ENCODE data around the gene C1orf232.

The C1orf232 gene

GRCh38 chr1:26200413-26200812, 31.6 kb upstream of the C1orf232 start:
- DNase-seq (ENCODE audit: insufficient read length, low spot score) (no peak), FAIRE-seq (no peak)
- TF ChIP-seq, protein P1, sequence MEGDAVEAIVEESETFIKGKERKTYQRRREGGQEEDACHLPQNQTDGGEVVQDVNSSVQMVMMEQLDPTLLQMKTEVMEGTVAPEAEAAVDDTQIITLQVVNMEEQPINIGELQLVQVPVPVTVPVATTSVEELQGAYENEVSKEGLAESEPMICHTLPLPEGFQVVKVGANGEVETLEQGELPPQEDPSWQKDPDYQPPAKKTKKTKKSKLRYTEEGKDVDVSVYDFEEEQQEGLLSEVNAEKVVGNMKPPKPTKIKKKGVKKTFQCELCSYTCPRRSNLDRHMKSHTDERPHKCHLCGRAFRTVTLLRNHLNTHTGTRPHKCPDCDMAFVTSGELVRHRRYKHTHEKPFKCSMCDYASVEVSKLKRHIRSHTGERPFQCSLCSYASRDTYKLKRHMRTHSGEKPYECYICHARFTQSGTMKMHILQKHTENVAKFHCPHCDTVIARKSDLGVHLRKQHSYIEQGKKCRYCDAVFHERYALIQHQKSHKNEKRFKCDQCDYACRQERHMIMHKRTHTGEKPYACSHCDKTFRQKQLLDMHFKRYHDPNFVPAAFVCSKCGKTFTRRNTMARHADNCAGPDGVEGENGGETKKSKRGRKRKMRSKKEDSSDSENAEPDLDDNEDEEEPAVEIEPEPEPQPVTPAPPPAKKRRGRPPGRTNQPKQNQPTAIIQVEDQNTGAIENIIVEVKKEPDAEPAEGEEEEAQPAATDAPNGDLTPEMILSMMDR (IDR thresholded peaks at IDR 0.05; ENCODE audit: insufficient read depth, missing control alignments): no peak

DNA sequence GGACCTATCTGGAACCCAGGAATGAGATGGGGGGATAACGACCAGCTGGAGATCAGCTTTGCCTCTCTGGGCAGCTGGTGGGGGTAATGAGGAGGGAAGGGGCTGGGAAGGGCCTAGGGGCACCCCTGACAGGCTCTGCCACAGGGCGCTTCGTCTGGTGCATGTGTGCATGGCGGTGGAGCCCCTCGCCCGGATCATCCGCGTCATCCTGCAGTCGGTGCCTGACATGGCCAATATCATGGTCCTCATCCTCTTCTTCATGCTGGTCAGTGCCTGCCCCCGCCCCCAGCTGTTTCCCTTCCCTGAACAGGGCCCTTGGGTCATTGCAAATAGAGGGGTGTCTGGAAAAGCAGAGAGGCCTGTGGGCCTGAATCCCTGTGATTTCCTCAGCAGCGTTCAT, 29.1 kb upstream of the C1orf232 start:
- FAIRE-seq (no peak), DNase-seq (ENCODE audit: insufficient read length, low spot score) (no peak)
- TF ChIP-seq, protein P1 (IDR thresholded peaks at IDR 0.05; ENCODE audit: insufficient read depth, missing control alignments): no peak

DNA sequence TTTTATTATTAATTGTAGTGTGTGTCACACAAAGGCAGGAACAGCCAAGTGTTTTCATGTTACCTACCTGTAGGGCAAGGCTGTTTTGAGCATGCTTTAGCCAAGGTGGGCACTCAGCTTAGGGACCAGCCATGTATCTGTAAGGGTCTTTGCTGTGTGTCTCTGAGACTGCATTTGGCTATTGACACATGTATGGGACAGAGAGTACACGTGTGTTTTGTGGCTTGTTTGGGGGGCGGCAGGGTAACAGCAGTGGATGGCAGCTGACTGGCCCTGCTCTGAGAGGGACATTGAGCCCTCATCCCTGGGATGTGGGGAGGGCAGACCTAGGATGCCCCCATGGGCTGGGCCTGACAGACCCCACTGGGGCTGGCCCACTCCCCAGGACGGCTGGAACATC, 28.5 kb upstream of the C1orf232 start:
- TF ChIP-seq, protein P1 (IDR thresholded peaks at IDR 0.05; ENCODE audit: insufficient read depth, missing control alignments): no peak
- no peak for FAIRE-seq
- no peak for DNase-seq (ENCODE audit: insufficient read length, low spot score)

- DNase-seq (ENCODE audit: insufficient read length, low spot score): no peak
- FAIRE-seq: no peak
- TF ChIP-seq, protein P1 (IDR thresholded peaks at IDR 0.05; ENCODE audit: insufficient read depth, missing control alignments): no peak
These were observed 27.0 kb upstream of the C1orf232 start for GRCh38 chr1:26195805-26196204.

DNA sequence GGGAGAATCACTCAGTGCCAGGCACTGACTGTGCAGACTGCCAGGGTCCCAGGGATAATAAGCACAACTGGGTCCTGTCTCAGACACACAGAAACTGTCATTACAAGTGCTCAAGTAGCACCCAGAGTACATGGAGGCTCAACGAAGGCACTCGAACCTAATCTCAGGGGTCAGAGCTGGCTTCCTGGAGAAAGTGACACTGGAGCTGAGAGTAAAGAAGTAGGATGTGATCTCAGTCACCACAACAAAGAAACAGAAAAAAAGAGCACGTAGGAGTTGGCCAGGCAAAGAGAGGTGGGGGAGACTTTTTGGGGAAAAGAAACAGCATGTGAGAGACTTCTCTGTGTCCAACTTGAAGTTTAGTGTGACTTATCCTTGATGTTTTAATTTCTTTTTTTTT, 23.0 kb upstream of the C1orf232 start:
- TF ChIP-seq, protein P1 (IDR thresholded peaks at IDR 0.05; ENCODE audit: insufficient read depth, missing control alignments): no peak
- DNase-seq (ENCODE audit: insufficient read length, low spot score) (no peak), FAIRE-seq (no peak)

- FAIRE-seq (no peak), DNase-seq (ENCODE audit: insufficient read length, low spot score) (no peak)
These were observed 21.7 kb upstream of the C1orf232 start, which contains the start of gene CATSPER4 for GRCh38 chr1:26190373-26190987. Gene CATSPER4 (plus strand): TSS chr1:26190602. CDS start chr1:26190628, 26 bp downstream.

GRCh38 chr1:26189751-26190275, 21.1 kb upstream of the C1orf232 start:
- DNase-seq (ENCODE audit: insufficient read length, low spot score): no peak
- FAIRE-seq: no peak
- TF ChIP-seq, protein P1 (IDR thresholded peaks at IDR 0.05; ENCODE audit: insufficient read depth, missing control alignments): no peak

More at GRCh38 chr1:26190373-26190987, 21.7 kb upstream of the C1orf232 start, which contains the start of gene CATSPER4:
- TF ChIP-seq, protein P1 (IDR thresholded peaks at IDR 0.05; ENCODE audit: insufficient read depth, missing control alignments): peak; percentile 22
